HG03060 (cell line): ENCODE measurements around the gene GDPD2.
"Not testable (repeated sequence)": the region's sequence is repeated elsewhere in the genome, so short reads cannot be mapped to it uniquely, and the experiment has no call there.

ENCODE experiments used
- ATAC-seq: cut with Tn5 transposase; IDR thresholded peaks from one replicate; pipeline ENCODE4 v1.9.1; 2021; ENCODE audit warnings: low read depth, moderate number of reproducible peaks; ENCODE audit not compliant: unreplicated experiment

The GDPD2 gene

GRCh38 chrX:70422851-70423341 lies at the start of gene GDPD2:
Gene GDPD2 (plus strand): TSS chrX:70423314. CDS start chrX:70424985, 1,671 bp downstream.
- ATAC-seq: no peak

- no peak for ATAC-seq
These were observed 36.9 kb upstream of the GDPD2 start for GRCh38 chrX:70386235-70386634.

- ATAC-seq: no peak
These were observed 24.2 kb upstream of the GDPD2 start for GRCh38 chrX:70398899-70399298.

- not testable (repeated sequence) for ATAC-seq
These were observed 22.9 kb upstream of the GDPD2 start for GRCh38 chrX:70400181-70400580.

- ATAC-seq: no peak
These were observed 20.4 kb upstream of the GDPD2 start for GRCh38 chrX:70402721-70403120.

- ATAC-seq: no peak
These were observed 18.1 kb upstream of the GDPD2 start for GRCh38 chrX:70405003-70405402.

GRCh38 chrX:70410921-70411320 lies 12.2 kb upstream of the GDPD2 start:
- ATAC-seq: no peak

GRCh38 chrX:70411475-70411874 lies 11.6 kb upstream of the GDPD2 start:
- no peak for ATAC-seq

- ATAC-seq: no peak
These were observed 1.5 kb upstream of the GDPD2 start for GRCh38 chrX:70421618-70422017.

GRCh38 chrX:70423936-70424675 lies 992 bp downstream of the GDPD2 start:
- ATAC-seq: no peak

- no peak for ATAC-seq
These were observed 1.7 kb downstream of the GDPD2 start for GRCh38 chrX:70424801-70425200.

GRCh38 chrX:70426286-70427278 lies 3.5 kb downstream of the GDPD2 start:
- no peak for ATAC-seq

GRCh38 chrX:70427365-70427764 lies 4.3 kb downstream of the GDPD2 start:
- ATAC-seq: no peak

- no peak for ATAC-seq
These were observed 6.6 kb downstream of the GDPD2 start for GRCh38 chrX:70429759-70430158.

GRCh38 chrX:70432936-70433847 lies 10.1 kb downstream of the GDPD2 start:
- ATAC-seq: no peak

GRCh38 chrX:70433848-70434351 lies 10.8 kb downstream of the GDPD2 start:
- no peak for ATAC-seq

GRCh38 chrX:70434352-70434866 lies 11.3 kb downstream of the GDPD2 start:
- no peak for ATAC-seq

- no peak for ATAC-seq
These were observed 11.9 kb downstream of the GDPD2 start for GRCh38 chrX:70434914-70435586.

GRCh38 chrX:70436343-70436742 lies 13.2 kb downstream of the GDPD2 start:
- no peak for ATAC-seq
